HCT116 (cell line): Measurements from ENCODE around the gene SLC27A2. TPM values are rescaled to one million over a fixed set of nuclear protein-coding genes. Genes with fewer than 3 reads are reported as not detected.

Experiments
- ATAC-seq: fragments of 200-7000 bp; cut with Tn5 transposase; 2 replicates; pipeline ENCODE4 v1.9.1; 2020; ENCODE audit warnings: mild to moderate bottlenecking, moderate library complexity
- BruUV-seq: library from RNA; stranded (reverse); fragments of 400-500 nt; replicated peaks from 2 replicates; lab custom pipeline; 2021; lab: Mats Ljungman, UMichigan
- CTCF ChIA-PET: fragments of 300-600 bp; sonication (Branson Sonifier 250); formaldehyde crosslinking; loops from one replicate; lab custom pipeline; 2021; ENCODE audit warnings: antibody characterized with exemption; lab: Charles Lee
- POLR2A ChIA-PET: fragments of 300-600, 350-600 bp; sonication (Branson Sonifier 250); formaldehyde crosslinking; loops from one replicate; lab custom pipeline; 2021; ENCODE audit warnings: antibody characterized with exemption; lab: Charles Lee
- RAD21 ChIA-PET, 2 experiments: fragments of 300-600 bp; sonication (Branson Sonifier 250); formaldehyde crosslinking; loops; one replicate each; lab custom pipeline; 2023; ENCODE audit warnings: low total read pairs in 2 of 2; ENCODE audit not compliant: uncharacterized antibody in 2 of 2, unreplicated experiment in 2 of 2, low non-redundant PET in 1 of 2; lab: Charles Lee
- DNase-seq: peaks from one replicate; pipeline ENCODE4 v3.0.0-alpha.2; 2010; ENCODE audit warnings: low read depth, low spot score
- H2AFZ ChIP-seq: fragments of 200-600 bp; shearing (Covaris generic), sonication (generic); 2 replicates; pipeline ENCODE4 v1.6.1; 2017; ENCODE audit warnings: low read depth, mixed run types, mixed read lengths, antibody characterized with exemption, low read length; ENCODE audit not compliant: poor library complexity, severe bottlenecking
- H3K27ac ChIP-seq: 2 replicates; pipeline ENCODE4 v1.5.1; 2012; ENCODE audit warnings: low read depth, low read length
- H3K27me3 ChIP-seq: fragments of 200-600 bp; sonication (generic); 2 replicates; pipeline ENCODE4 v1.6.1; 2016; ENCODE audit warnings: mixed run types, low read length, mixed read lengths; ENCODE audit not compliant: insufficient read depth
- H3K36me3 ChIP-seq, 2 experiments: fragments of 200-500 bp in 1 of 2; fragments of 200-600 bp in 1 of 2; sonication (Bioruptor generic) in 1 of 2; sonication (generic) in 1 of 2; 2 replicates each; pipeline versions ENCODE4 v1.5.1 to v1.6.1; 2014 to 2016; ENCODE audit warnings: low read length in 2 of 2, inconsistent platforms in 1 of 2, mixed read lengths in 1 of 2, mixed run types in 1 of 2; ENCODE audit not compliant: insufficient read depth in 2 of 2, control insufficient read depth in 1 of 2
- H3K4me1 ChIP-seq, 2 experiments: fragments of 200-600 bp in 1 of 2; sonication (generic) in 1 of 2; 2 replicates each; pipeline versions ENCODE4 v1.5.1 to v1.6.1; 2012 to 2017; ENCODE audit warnings: low read length in 2 of 2, inconsistent platforms in 1 of 2, mild to moderate bottlenecking in 1 of 2, mixed read lengths in 1 of 2, mixed run types in 1 of 2, moderate library complexity in 1 of 2; ENCODE audit not compliant: insufficient read depth in 2 of 2, control insufficient read depth in 1 of 2
- H3K4me2 ChIP-seq: fragments of 200-600 bp; sonication (generic); 2 replicates; pipeline ENCODE4 v1.6.1; 2017; ENCODE audit warnings: mixed run types, low read length, mixed read lengths
- H3K4me3 ChIP-seq, 2 experiments: fragments of 200-600 bp in 1 of 2; sonication (generic) in 1 of 2; replicated peaks in 1 of 2; 2 replicates each; pipeline ENCODE4 v1.5.1; 2011 to 2016; ENCODE audit warnings: low read length in 2 of 2, control low read depth in 1 of 2, low read depth in 1 of 2, mild to moderate bottlenecking in 1 of 2, mixed read lengths in 1 of 2, mixed run types in 1 of 2
- H3K79me2 ChIP-seq: fragments of 200-600 bp; sonication (generic); 2 replicates; pipeline ENCODE4 v1.6.1; 2017; ENCODE audit warnings: mild to moderate bottlenecking, mixed run types, low read length, moderate library complexity, mixed read lengths; ENCODE audit not compliant: insufficient read depth
- H3K9ac ChIP-seq: fragments of 200-600 bp; sonication (generic); 2 replicates; pipeline ENCODE4 v1.6.1; 2016; ENCODE audit warnings: low read length, mixed read lengths
- H3K9me2 ChIP-seq: fragments of 200-600 bp; sonication (generic), shearing (Covaris generic); 2 replicates; pipeline ENCODE4 v1.6.1; 2017; ENCODE audit warnings: mixed run types, mild to moderate bottlenecking, moderate library complexity; ENCODE audit not compliant: insufficient read depth
- H3K9me3 ChIP-seq, 2 experiments: fragments of 200-500 bp in 1 of 2; fragments of 200-600 bp in 1 of 2; sonication (Bioruptor generic) in 1 of 2; sonication (generic) in 1 of 2; 2 replicates each; pipeline ENCODE4 v1.6.1; 2014 to 2017; ENCODE audit warnings: low read length in 2 of 2, mixed read lengths in 2 of 2, inconsistent platforms in 1 of 2, low read depth in 1 of 2, mild to moderate bottlenecking in 1 of 2, mixed run types in 1 of 2, moderate library complexity in 1 of 2; ENCODE audit not compliant: control insufficient read depth in 1 of 2, insufficient read depth in 1 of 2
- H4K20me1 ChIP-seq: fragments of 200-600 bp; sonication (generic), shearing (Covaris generic); 2 replicates; pipeline ENCODE4 v1.6.1; 2017; ENCODE audit warnings: mixed run types, mild to moderate bottlenecking, moderate library complexity; ENCODE audit not compliant: insufficient read depth
- CEBPB ChIP-seq: IDR thresholded peaks from 2 replicates; pipeline ENCODE4 v1.6.1; 2012; ENCODE audit warnings: low read depth
- ELF1 ChIP-seq: IDR thresholded peaks from 2 replicates; pipeline ENCODE4 v1.6.1; 2012; ENCODE audit warnings: low read depth, borderline replicate concordance
- intact Hi-C: fragments of 100-400 bp; cut with micrococcal nuclease; formaldehyde crosslinking; loops from 2 replicates; pipeline ENCODE4 v1.10.0; 2022
- total RNA-seq: library from RNA; stranded (reverse); gene quantifications from one replicate; pipeline ENCODE4 v1.2.1, GENCODE V29; 2021; ENCODE audit not compliant: unreplicated experiment

Gene SLC27A2
- total RNA-seq, 1 experiment from 2014 or later: 14.0 TPM

DNA sequence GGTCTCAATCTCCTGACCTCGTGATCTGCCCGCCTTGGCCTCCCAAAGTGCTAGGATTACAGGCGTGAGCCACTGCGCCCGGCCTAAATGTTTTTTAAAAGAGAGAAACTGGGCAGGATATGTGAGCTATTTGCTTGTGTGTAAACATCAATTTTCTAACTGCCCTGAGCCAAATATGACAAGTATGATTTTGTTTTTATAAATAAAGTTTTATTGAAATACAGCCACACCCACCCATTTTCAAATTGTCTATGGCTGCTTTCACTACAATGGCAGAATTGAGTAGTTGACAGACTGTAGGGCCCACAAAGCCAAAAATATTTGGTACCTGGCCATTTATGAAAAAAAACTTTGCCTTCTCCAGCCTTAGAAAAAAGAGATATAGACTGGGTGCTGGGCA is 99.4 kb downstream of the SLC27A2 start:
- H3K36me3 ChIP-seq: no peaks in the 10 kb centered on the region
- no peaks in the 10 kb centered on the region for H3K9me2 ChIP-seq
- H3K4me2 ChIP-seq: no peak overlapping the region
- ATAC-seq (no peak), DNase-seq (no peak)
- ChIA-PET CTCF (no interaction called here), RAD21 (no interaction called here), POLR2A (no interaction called here)
- intact Hi-C loops: loop anchor here (10.0 kb wide), 1 partner anchor 63 kb away; no protein-coding TSS in a partner anchor
- no peak overlapping the region for H3K9ac ChIP-seq
- no TSS peak for BruUV-seq
- TF ChIP-seq ELF1: no peak
- TF ChIP-seq CEBPB: no peak
- no peaks in the 10 kb centered on the region for H3K27me3 ChIP-seq
- no peaks in the 10 kb centered on the region for H3K79me2 ChIP-seq
- no peak overlapping the region for H3K27ac ChIP-seq
- H4K20me1 ChIP-seq: no peaks in the 10 kb centered on the region
- H3K9me3 ChIP-seq: no peaks in the 10 kb centered on the region
- no peaks in the 10 kb centered on the region for H3K4me1 ChIP-seq
- no peak overlapping the region for H2AFZ ChIP-seq
- no peak overlapping the region for H3K4me3 ChIP-seq

Other genes starting within 250 kb of the SLC27A2 start
- gene ATP8B4, start 63.0 kb upstream of the SLC27A2 start, total RNA-seq: 0.25 TPM
- gene HDC, start 83.5 kb downstream of the SLC27A2 start, total RNA-seq: not detected
- gene GABPB1, start 173.0 kb downstream of the SLC27A2 start, total RNA-seq: 20.1 TPM
- gene USP8, start 242.2 kb downstream of the SLC27A2 start, total RNA-seq: 67.9 TPM